ENCODE data around the gene PLCB1.

PLCB1 gene

DNA sequence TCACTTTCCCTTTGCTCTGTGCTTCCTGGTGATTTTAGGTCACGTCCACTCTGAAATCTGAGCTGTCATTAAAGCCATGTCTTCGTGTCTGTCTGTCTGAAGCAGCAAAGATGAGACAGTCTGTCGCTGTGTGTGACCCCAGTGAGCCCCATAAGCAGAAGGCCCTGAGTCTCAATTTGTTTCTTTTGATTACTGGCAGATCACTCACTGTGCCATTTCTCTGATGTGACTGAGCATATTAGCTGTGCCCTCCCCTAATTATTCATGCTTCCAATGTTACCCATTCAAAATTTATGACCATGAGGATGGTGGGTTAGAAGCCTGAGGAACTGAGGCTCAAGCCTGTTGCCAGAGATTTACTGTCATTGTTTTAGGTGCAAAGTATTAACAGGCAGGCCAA, 117.6 kb downstream of the PLCB1 start:
- H3K9me3 Mint-ChIP-seq, result no peaks in the 10 kb centered on the region
- H3K4me1 Mint-ChIP-seq (ENCODE audit: low read depth), result peaks cover 8% of the 10 kb centered on the region
- H3K27ac Mint-ChIP-seq, result no peak overlapping the region
- H3K36me3 Mint-ChIP-seq (ENCODE audit: low read depth), result no peaks in the 10 kb centered on the region
- no peaks in the 10 kb centered on the region for H3K27me3 Mint-ChIP-seq
- H3K4me3 Mint-ChIP-seq, result no peak overlapping the region

DNA sequence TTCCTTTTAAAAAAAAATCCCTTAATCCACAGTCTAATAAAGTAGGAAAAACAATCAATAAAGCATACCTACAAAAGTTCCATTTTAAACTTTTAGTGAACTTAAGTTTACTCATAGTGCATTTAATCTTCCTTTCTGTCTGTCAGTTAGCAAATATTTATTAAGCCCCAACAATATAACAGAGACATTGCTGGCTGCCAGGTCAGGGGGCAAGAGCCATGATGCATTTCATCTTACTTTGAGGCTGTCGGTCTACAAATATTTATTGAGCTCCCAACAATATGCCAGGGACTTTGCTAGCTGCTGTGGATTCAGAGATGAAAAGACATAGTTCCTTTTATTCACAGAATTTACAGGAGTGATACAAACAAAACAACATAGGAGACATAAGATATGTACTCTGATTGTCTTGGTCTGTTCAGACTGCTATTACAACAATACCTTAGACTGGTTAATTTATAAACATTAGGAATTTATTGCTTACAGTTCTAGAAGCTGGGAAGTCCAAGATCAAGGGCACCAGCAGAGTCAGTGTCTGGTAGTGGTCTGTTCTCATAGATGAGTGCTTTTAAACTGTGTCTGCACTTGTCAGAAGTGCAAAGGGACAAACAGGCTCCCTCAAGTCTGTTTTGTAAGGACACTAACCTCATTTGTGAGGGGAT, 118.6 kb downstream of the PLCB1 start:
- H3K4me1 Mint-ChIP-seq (ENCODE audit: low read depth), result peaks cover 8% of the 10 kb centered on the region
- H3K27ac Mint-ChIP-seq, result no peak overlapping the region
- no peaks in the 10 kb centered on the region for H3K27me3 Mint-ChIP-seq
- no peaks in the 10 kb centered on the region for H3K9me3 Mint-ChIP-seq
- H3K4me3 Mint-ChIP-seq, result no peak overlapping the region
- no peaks in the 10 kb centered on the region for H3K36me3 Mint-ChIP-seq (ENCODE audit: low read depth)

DNA sequence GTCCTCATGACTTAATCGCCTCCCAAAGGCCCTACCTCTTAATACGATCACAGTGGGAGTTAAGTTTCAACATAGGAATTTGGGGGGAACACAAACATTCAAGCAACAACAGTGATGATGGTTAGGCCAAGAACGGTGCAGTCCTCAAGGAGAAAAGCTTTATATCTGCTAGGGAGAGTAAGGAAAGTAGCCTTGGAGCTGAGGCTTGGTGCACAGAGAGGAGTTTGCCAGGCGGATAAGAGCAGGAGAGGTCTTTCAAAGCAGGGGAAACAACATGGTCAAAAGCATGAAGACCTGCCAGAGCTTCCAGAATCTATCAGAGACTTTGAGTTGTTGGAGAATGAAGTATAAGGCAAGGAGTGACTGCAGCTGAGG, 119.1 kb downstream of the PLCB1 start:
- Mint-ChIP-seq H3K27me3 (no peaks in the 10 kb centered on the region), H3K4me3 (no peak overlapping the region), H3K9me3 (no peaks in the 10 kb centered on the region), H3K4me1 (ENCODE audit: low read depth) (peaks cover 7% of the 10 kb centered on the region), H3K36me3 (ENCODE audit: low read depth) (no peaks in the 10 kb centered on the region), H3K27ac (no peak overlapping the region)

DNA sequence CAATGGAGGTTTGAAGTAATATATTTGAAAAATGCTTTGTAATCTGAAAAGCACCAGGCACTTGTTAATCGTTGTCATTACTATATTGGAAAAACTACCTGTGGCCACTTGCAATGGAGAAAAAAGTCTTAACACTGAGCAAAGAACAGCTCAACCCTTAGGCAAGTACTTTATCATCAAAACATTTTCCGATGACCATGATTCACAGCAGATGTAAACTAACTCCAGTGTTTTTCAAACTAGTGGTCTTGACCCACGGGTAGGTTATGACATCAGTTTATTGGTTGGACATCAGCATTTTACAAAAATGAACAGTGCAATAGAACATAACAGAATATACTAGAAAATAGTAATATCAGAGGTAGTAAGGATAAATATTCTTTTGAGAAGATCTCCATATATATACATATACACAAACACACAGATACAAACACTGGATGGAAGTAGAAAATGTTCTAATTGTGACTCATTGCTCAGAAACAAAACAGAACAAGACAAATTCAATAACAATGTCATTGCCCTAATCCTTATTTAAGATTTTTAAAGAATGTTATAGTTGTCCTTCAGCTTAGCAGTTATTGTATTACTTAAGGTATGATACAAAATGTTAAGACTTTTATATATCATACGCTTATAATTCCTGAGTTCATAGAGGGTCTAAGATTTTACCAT, 123.0 kb downstream of the PLCB1 start:
- Mint-ChIP-seq H3K27me3 (no peaks in the 10 kb centered on the region), H3K9me3 (no peaks in the 10 kb centered on the region), H3K36me3 (ENCODE audit: low read depth) (no peaks in the 10 kb centered on the region), H3K4me1 (ENCODE audit: low read depth) (no peaks in the 10 kb centered on the region), H3K4me3 (no peak overlapping the region), H3K27ac (no peak overlapping the region)

DNA sequence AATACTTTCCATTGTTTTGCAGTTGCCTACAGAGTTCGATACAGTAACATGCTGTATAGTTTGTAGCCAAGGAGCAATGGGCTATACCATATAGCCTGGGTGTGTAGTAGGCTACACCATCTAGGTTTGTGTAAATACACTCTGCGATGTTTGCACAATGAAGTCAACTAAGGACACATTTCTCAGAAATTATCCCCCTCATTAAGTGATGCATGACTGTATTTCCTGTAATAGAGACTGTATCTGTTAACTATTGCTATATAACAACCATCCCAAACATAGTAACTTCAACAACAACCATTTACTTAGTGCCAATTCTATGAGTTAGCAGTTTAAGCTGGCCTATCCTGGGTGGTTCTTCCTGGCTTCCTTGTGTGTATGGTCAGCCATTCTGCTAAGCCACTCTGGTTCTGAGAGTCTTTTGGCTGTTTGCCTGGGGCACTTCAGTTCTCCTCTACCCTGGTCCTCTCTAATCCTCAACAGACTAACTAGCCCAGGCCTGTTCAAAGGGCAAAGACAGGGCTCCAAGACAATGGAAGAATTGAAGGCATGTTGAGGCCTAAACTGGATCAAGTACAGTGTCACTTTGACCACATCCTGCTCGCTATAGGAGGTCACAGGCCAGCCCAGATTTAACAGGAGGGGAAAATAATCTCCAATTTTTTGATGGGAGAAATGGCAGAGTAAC, 124.0 kb downstream of the PLCB1 start:
- Mint-ChIP-seq H3K27ac (no peak overlapping the region), H3K27me3 (no peaks in the 10 kb centered on the region), H3K36me3 (ENCODE audit: low read depth) (no peaks in the 10 kb centered on the region), H3K4me3 (no peak overlapping the region), H3K9me3 (no peaks in the 10 kb centered on the region), H3K4me1 (ENCODE audit: low read depth) (no peaks in the 10 kb centered on the region)

DNA sequence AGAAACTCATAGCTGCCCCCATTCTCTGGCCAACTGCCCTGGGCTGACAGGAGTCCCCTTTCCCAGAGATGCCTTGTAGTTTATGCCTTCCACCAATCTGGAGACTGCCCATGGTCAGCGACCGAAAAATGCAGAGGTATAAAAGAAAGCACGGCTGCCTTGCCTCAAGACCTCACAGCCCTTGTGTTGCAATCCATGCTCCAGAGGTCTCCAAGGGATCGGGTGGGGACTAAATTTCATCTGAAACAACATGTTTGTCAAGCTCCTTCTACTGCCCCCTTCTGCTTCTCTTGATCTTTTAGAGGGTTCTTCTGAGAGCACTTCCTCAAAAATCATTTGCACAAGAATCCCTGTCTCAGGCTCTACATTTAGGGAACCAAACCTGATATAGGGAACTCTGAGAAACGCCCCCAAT, 128.8 kb downstream of the PLCB1 start:
- H3K9me3 Mint-ChIP-seq, result no peaks in the 10 kb centered on the region
- H3K27me3 Mint-ChIP-seq, result no peaks in the 10 kb centered on the region
- H3K4me1 Mint-ChIP-seq (ENCODE audit: low read depth), result no peaks in the 10 kb centered on the region
- H3K27ac Mint-ChIP-seq, result no peak overlapping the region
- no peaks in the 10 kb centered on the region for H3K36me3 Mint-ChIP-seq (ENCODE audit: low read depth)
- H3K4me3 Mint-ChIP-seq, result no peak overlapping the region

DNA sequence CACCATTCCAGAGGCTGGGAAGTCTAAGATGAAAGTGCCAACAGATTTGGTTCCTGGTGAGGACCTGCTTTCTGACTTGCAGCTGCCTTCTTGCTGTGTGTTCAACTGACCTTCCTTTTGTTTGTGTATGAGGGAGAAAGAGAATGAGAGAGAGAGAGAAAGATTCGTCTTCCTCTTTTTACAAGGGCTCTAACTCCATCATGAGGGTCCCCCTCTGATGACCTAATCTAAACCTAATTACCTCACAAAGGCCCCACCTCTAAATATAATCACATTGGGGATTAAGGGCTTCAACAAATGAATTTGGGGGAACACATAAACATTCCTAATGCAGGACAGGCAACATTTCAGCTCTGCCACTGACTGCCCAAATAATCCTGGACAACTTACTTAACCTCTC, 130.7 kb downstream of the PLCB1 start:
- Mint-ChIP-seq H3K27ac (no peak overlapping the region), H3K9me3 (no peaks in the 10 kb centered on the region), H3K36me3 (ENCODE audit: low read depth) (no peaks in the 10 kb centered on the region), H3K27me3 (no peaks in the 10 kb centered on the region), H3K4me3 (no peak overlapping the region), H3K4me1 (ENCODE audit: low read depth) (no peaks in the 10 kb centered on the region)

DNA sequence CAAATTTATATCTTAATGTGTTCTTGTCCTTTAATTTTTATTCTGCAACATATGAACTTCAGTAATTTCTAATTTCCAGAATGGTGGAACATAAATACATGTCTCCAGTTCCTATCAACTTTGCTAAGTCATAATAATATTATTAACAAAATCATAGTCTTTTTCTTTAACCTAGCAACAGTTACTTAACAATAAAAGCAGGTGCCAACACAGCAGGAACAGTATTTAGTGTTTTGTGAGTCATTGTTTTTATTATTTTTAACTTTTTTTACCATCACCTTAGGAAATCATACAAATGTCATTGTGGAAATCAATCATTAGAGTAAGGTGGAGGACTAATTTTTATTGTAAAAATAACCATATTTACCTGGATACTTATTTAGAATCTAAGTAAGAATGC, 133.5 kb downstream of the PLCB1 start:
- H3K27ac Mint-ChIP-seq, result no peak overlapping the region
- no peak overlapping the region for H3K4me3 Mint-ChIP-seq
- no peaks in the 10 kb centered on the region for H3K4me1 Mint-ChIP-seq (ENCODE audit: low read depth)
- no peaks in the 10 kb centered on the region for H3K9me3 Mint-ChIP-seq
- H3K36me3 Mint-ChIP-seq (ENCODE audit: low read depth), result no peaks in the 10 kb centered on the region
- H3K27me3 Mint-ChIP-seq, result no peaks in the 10 kb centered on the region

DNA sequence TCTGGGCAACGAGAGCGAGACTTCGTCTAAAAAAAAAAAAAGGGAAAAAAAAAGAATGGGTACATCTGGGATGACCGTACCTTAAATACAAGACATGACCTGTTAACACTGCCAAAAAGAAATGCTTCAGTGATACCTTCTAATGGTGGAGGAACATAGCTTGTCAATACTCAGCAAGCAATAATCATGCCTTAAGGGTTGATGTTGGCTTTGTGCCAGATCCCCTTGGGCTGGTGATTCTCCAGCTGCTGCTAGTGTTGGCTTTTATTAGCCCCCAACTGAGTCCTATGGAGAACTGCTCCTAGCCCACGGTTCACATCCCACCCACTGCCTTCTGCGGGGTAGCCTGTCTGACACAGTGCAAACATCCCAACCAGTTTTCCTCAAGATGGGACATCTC, 134.9 kb downstream of the PLCB1 start:
- H3K4me3 Mint-ChIP-seq, result no peak overlapping the region
- peaks cover 9% of the 10 kb centered on the region for H3K4me1 Mint-ChIP-seq (ENCODE audit: low read depth)

DNA sequence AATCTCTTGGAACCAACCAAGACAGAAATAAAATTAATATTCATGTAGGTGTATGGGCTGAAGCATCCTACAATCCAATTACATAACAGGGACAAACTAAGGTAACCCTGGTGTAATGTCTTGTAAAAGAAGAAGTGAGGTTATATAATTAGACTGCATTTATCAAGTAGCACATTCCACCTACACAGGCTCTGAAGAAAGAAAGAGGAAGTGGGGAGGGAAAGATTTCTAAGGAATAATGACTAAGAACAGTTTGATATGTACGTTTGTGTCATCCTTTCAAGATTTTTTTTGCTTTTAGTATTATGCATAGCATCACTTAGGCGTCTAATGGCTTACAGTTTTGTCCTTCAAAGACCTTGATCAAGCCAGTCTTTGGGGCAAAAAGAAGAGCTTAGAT, 139.7 kb downstream of the PLCB1 start:
- Mint-ChIP-seq H3K27ac (no peak overlapping the region), H3K4me3 (no peak overlapping the region), H3K27me3 (peaks cover 16% of the 10 kb centered on the region), H3K9me3 (no peaks in the 10 kb centered on the region), H3K4me1 (ENCODE audit: low read depth) (peaks cover 48% of the 10 kb centered on the region), H3K36me3 (ENCODE audit: low read depth) (no peaks in the 10 kb centered on the region)

More for the DNA sequence above, 134.9 kb downstream of the PLCB1 start:
- Mint-ChIP-seq H3K27me3 (peaks cover 2% of the 10 kb centered on the region), H3K27ac (no peak overlapping the region), H3K9me3 (no peaks in the 10 kb centered on the region), H3K36me3 (ENCODE audit: low read depth) (no peaks in the 10 kb centered on the region)

DNA sequence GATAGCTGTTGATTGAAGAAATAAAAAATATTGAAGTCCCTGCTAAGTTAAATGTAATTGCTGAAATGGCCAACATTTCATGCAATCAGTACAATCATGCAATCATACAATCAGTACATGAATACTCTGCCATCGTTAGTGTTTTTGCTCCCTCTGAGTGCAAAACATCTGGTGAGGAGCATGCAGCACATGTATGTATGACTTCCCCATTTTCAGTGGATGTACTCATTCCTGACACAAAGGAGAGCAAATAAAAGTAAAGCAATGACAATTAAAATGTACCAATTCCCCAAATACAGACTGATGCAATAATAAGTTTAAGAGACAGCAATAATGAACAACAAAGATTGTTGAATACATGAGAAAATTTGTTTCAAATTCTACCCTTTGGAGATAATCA, 140.7 kb downstream of the PLCB1 start:
- H3K9me3 Mint-ChIP-seq, result no peaks in the 10 kb centered on the region
- H3K27ac Mint-ChIP-seq, result no peak overlapping the region
- peaks cover 48% of the 10 kb centered on the region for H3K4me1 Mint-ChIP-seq (ENCODE audit: low read depth)
- no peaks in the 10 kb centered on the region for H3K36me3 Mint-ChIP-seq (ENCODE audit: low read depth)
- H3K27me3 Mint-ChIP-seq, result peaks cover 16% of the 10 kb centered on the region
- H3K4me3 Mint-ChIP-seq, result no peak overlapping the region

DNA sequence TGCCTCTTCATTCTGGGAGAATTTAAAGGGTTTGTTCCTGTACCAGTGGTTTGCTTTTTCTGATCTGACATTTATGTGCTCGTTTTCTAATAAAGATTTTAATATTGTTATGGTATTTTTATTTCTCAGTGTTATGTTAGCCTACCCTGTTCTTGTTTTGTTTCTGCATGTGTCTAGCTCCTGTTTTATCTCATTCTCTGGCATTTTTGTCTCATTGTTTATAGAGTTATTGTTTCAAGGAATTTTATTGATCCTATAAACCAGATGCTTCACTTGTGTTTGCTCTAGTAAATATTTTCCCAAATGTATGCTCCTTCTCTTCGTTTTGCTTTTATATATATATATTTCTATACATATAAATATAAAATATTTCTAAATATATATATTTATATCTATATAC, 152.8 kb downstream of the PLCB1 start:
- Mint-ChIP-seq H3K4me1 (ENCODE audit: low read depth) (no peaks in the 10 kb centered on the region), H3K27me3 (no peaks in the 10 kb centered on the region), H3K27ac (no peak overlapping the region), H3K4me3 (no peak overlapping the region), H3K9me3 (no peaks in the 10 kb centered on the region), H3K36me3 (ENCODE audit: low read depth) (no peaks in the 10 kb centered on the region)

DNA sequence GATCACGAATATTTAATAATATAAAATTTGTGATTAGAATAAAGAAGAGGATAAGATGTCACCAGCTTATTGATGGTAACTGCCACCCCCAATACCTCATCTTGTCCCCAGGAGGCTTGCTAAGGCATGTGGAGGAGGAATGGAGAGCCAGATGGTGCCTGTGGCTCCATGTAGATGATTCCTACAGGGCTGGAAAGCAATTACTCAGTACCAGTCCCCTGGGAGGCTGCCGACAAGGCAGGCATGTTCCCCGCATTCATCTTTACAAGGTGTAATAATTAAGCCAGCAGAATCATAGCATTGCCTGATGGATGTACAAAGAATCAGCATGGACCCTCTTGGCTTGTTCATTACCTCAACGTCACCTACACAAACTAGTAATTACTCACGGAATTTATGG, 155.3 kb downstream of the PLCB1 start:
- Mint-ChIP-seq H3K4me1 (ENCODE audit: low read depth) (no peaks in the 10 kb centered on the region), H3K4me3 (no peak overlapping the region), H3K9me3 (no peaks in the 10 kb centered on the region), H3K36me3 (ENCODE audit: low read depth) (no peaks in the 10 kb centered on the region), H3K27ac (no peak overlapping the region), H3K27me3 (no peaks in the 10 kb centered on the region)

DNA sequence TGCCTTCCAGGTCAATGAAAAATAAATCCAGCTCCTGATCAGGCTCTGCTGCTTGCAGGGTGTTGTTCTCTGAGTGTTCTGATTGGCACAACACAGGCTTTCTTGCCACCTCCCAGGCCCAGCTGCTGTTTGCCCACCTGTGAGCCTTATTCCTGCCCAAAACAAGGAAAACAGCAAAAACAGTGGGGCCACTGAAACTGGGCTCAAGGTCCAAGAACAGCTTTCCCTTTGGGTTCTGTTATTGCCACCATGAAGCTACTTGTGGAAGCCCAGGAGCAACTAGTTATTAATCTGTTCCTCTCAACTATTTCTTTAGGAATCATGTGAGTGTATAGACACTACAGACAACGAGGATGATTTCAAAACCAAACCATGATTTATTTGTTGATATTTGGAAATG, 159.1 kb downstream of the PLCB1 start:
- Mint-ChIP-seq H3K27ac (no peak overlapping the region), H3K27me3 (no peaks in the 10 kb centered on the region), H3K4me3 (no peak overlapping the region), H3K9me3 (no peaks in the 10 kb centered on the region), H3K4me1 (ENCODE audit: low read depth) (peaks cover 9% of the 10 kb centered on the region), H3K36me3 (ENCODE audit: low read depth) (no peaks in the 10 kb centered on the region)

DNA sequence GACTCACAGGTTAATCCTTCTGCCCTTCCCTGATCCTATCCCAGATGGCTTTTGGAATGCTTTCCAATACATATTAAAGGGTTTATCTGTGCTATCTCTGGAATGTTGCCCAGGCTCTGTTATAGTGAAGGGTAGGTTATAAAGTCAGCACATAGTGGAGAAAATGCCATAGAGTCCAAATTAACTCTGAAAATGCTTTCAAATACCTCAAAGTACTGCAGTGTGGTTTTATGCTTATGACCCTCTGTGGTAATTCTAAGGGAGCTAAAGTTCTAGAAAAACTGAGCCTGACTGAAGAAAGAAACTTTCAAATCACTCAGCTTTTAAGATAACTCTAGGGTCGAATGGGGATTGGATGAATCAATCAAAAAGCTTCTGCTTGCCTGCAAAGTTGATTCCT, 159.8 kb downstream of the PLCB1 start:
- no peaks in the 10 kb centered on the region for H3K9me3 Mint-ChIP-seq

More for the DNA sequence above, 159.8 kb downstream of the PLCB1 start:
- no peak overlapping the region for H3K27ac Mint-ChIP-seq
- peaks cover 9% of the 10 kb centered on the region for H3K4me1 Mint-ChIP-seq (ENCODE audit: low read depth)
- no peaks in the 10 kb centered on the region for H3K36me3 Mint-ChIP-seq (ENCODE audit: low read depth)
- no peaks in the 10 kb centered on the region for H3K27me3 Mint-ChIP-seq
- H3K4me3 Mint-ChIP-seq, result no peak overlapping the region

Measured in stimulated activated naive CD8-positive, alpha-beta T cell treated with anti-CD3 and anti-CD28 coated beads, Interleukin-15, Interleukin-2, amounts not matched to agents 100 ng/mL and 50 ng/mL, for 24 hours (primary cell).